Memory B cell (primary cell): ENCODE data around the gene UBE2R2.
"Not testable (repeated sequence)": the region's sequence is repeated elsewhere in the genome, so short reads cannot be mapped to it uniquely, and the experiment has no call there.

Experiments
- ATAC-seq: fragments of 150-1000 bp; cut with Tn5 transposase; 2 replicates; pipeline ENCODE4 v1.10.0; 2021; ENCODE audit warnings: low read depth, mild to moderate bottlenecking, moderate library complexity
- DNase-seq, 2 donors: peaks; one replicate each; pipeline ENCODE4 v3.0.0; 2022; ENCODE audit warnings: low spot score in 2 of 2
- H3K27ac Mint-ChIP-seq: one replicate; pipeline ENCODE4 v1.8.0; 2022; ENCODE audit warnings: mild to moderate bottlenecking, moderate library complexity, mixed read lengths
- H3K27me3 Mint-ChIP-seq: one replicate; pipeline ENCODE4 v1.8.0; 2022; ENCODE audit warnings: mixed read lengths
- H3K36me3 Mint-ChIP-seq: one replicate; pipeline ENCODE4 v1.8.0; 2022; ENCODE audit warnings: mild to moderate bottlenecking, mixed read lengths
- H3K4me1 Mint-ChIP-seq: one replicate; pipeline ENCODE4 v1.8.0; 2022; ENCODE audit warnings: mixed read lengths
- H3K4me3 Mint-ChIP-seq: one replicate; pipeline ENCODE4 v1.8.0; 2022; ENCODE audit warnings: mild to moderate bottlenecking, moderate library complexity, mixed read lengths
- H3K9me3 Mint-ChIP-seq: one replicate; pipeline ENCODE4 v1.8.0; 2022; ENCODE audit warnings: mixed read lengths

UBE2R2 gene

DNA sequence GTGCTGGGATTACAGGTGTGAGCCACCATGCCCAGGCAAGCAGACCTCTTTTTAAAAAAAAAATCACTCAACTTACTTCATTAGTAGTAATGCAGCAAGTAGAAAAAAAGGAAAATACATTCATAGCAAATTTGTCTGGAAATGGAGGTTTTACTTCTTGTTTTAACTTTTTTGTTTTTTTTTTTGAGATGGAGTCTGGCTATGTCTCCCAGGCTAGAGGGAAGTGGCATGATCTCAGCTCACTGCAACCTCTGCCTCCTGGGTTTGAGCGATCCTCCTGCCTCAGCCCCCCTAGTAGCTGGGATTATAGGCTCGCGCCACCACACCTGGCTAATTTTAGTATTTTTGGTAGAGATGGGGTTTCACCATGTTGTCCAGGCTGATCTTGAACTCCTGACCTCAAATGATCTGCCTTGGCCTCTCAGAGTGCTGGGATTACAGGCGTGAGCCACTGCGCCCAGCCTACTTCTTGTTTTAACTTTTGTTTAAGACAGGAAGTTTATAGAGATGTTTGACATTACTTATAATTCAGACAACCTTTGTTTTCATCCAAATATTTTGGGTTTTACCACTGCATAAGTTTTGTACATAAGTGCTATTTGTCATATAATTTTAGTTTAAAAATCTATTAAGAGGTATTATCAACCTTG is 26.5 kb downstream of the UBE2R2 start:
- Mint-ChIP-seq H3K36me3 (no peaks in the 10 kb centered on the region), H3K27ac (peak overlapping the region; percentile 74), H3K9me3 (no peaks in the 10 kb centered on the region)

DNA sequence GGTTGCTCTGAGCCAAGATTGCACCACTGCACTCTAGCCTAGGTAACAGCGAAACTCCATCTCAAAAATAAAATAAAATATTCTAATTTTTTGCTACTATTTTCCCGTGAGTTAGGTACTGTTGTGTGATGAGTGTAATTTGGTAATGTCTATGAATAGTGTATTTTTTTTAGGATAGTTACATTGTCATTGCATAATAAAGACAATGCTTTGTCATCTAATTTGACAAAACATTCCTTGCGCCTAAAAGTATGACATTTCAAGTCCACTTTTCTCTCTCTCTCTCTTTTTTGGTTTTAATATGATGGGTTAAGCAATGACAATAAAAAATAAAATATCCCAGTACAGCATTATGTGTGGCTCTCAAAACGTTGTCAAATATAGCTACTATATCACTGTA is 29.3 kb downstream of the UBE2R2 start:
- no peaks in the 10 kb centered on the region for H3K27me3 Mint-ChIP-seq
- peaks cover 20% of the 10 kb centered on the region for H3K4me1 Mint-ChIP-seq
- H3K4me3 Mint-ChIP-seq: no peak overlapping the region
- ATAC-seq: no peak
- peak overlapping the region; percentile 24 for H3K27ac Mint-ChIP-seq
- H3K36me3 Mint-ChIP-seq: no peaks in the 10 kb centered on the region
- no peaks in the 10 kb centered on the region for H3K9me3 Mint-ChIP-seq
- no peak for DNase-seq

More for the DNA sequence above, 26.5 kb downstream of the UBE2R2 start:
- peaks cover 16% of the 10 kb centered on the region for H3K4me1 Mint-ChIP-seq
- DNase-seq (no peak), ATAC-seq (peak; percentile 21)
- H3K4me3 Mint-ChIP-seq: no peak overlapping the region
- no peaks in the 10 kb centered on the region for H3K27me3 Mint-ChIP-seq

DNA sequence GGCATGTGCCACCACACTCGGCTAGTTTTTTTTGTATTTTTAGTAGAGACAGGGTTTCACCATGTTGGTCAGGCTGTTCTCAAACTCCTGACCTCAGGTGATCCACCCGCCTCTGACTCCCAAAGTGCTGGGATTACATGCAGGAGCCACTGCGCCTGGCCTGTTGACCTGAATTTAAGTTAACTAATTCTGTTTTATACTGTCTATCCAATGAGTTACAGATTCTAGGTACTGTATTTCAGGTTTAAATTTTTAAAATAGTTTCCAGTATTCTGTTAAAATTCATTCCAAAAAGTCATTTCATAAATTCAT is 30.9 kb downstream of the UBE2R2 start:
- H3K4me3 Mint-ChIP-seq, DNase-seq, H3K27me3 Mint-ChIP-seq, H3K36me3 Mint-ChIP-seq, ATAC-seq, H3K9me3 Mint-ChIP-seq: not testable (repeated sequence)
- Mint-ChIP-seq H3K4me1 (peaks cover 17% of the 10 kb centered on the region), H3K27ac (peak overlapping the region; percentile 67)

GRCh38 chr9:33850267-33850629 is 33.3 kb downstream of the UBE2R2 start:
- Mint-ChIP-seq H3K4me3 (no peak overlapping the region), H3K4me1 (peaks cover 17% of the 10 kb centered on the region), H3K27me3 (no peaks in the 10 kb centered on the region), H3K36me3 (no peaks in the 10 kb centered on the region), H3K27ac (peak overlapping the region; percentile 83), H3K9me3 (no peaks in the 10 kb centered on the region)
- DNase-seq (no peak), ATAC-seq (no peak)

DNA sequence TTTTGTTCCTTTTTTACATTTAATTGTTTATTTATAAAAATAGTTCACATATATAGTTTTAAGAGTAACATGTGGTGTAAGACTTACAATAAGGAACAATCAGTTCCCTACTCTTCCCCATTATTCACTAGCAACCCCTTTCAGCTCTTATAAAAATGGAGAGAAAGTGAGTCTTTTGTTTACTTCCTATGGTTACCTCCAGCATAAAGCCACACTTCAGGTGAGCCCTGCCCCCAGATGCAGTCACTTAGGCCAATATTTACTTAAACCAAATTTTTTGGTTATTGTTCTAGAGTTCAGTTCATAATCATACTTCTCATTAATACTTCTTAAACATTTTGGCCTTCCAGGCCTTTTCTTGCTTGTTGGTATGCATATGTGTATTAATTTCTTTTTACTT is 33.7 kb downstream of the UBE2R2 start:
- DNase-seq: no peak
- no peaks in the 10 kb centered on the region for H3K36me3 Mint-ChIP-seq
- H3K4me3 Mint-ChIP-seq: no peak overlapping the region
- peak overlapping the region; percentile 83 for H3K27ac Mint-ChIP-seq
- H3K4me1 Mint-ChIP-seq: peaks cover 17% of the 10 kb centered on the region
- no peaks in the 10 kb centered on the region for H3K27me3 Mint-ChIP-seq
- peak; percentile 32 for ATAC-seq
- H3K9me3 Mint-ChIP-seq: no peaks in the 10 kb centered on the region

DNA sequence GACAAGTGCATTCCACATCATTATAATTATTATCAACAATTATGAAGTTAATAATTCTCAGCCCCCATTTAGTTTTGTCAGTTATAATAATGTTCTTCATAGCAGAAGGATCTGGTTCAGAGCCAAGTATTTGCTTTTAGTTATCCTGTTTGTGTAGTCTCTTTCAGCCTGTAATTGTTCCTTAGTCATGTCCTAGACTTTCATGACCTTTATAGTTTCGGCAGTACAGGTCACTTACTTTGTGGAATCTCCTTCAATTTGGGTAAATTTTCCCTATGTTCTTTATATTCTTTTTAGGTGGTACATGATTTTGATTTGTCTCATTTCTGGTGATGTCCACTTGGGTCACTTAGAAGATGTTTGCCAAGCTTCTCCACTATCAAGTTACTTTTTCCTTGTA is 34.3 kb downstream of the UBE2R2 start:
- no peak overlapping the region for H3K4me3 Mint-ChIP-seq
- peak overlapping the region; percentile 83 for H3K27ac Mint-ChIP-seq
- H3K4me1 Mint-ChIP-seq: peaks cover 17% of the 10 kb centered on the region
- H3K27me3 Mint-ChIP-seq: no peaks in the 10 kb centered on the region
- DNase-seq (no peak), ATAC-seq (no peak)
- no peaks in the 10 kb centered on the region for H3K36me3 Mint-ChIP-seq
- H3K9me3 Mint-ChIP-seq: no peaks in the 10 kb centered on the region

DNA sequence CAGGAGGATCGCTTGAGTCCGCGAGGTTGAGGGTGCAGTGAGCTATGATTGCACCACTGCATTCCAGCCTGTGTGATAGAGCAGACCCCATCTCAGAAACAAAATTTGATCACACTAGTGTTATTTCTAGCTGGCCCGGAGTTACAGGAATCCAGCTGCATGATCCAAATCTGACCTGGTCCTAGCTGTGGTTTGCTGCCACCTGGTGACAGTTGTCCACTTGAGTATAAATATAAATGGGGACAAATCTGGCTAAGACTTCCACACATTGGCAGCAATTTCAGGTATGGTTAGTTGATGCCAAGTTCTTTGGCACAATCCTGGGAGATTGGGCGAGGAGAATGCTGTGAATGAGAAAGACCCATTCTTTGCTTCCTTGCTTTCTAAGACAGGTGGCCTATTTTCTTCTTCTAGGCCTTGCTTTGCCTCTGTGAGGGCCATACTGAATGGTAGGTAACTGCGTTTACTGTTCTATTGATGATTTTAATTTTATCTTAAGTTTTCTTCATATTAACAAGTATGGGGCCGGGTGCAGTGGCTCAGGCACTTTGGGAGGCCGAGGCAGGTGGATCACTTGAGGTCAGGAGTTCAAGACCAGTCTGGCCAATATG is 35.4 kb downstream of the UBE2R2 start:
- Mint-ChIP-seq H3K4me3 (no peak overlapping the region), H3K27me3 (no peaks in the 10 kb centered on the region), H3K27ac (peak overlapping the region; percentile 45), H3K9me3 (no peaks in the 10 kb centered on the region), H3K36me3 (no peaks in the 10 kb centered on the region), H3K4me1 (peaks cover 16% of the 10 kb centered on the region)
- peak; percentile 82 for ATAC-seq
- DNase-seq: peak; percentile 54 to 57

DNA sequence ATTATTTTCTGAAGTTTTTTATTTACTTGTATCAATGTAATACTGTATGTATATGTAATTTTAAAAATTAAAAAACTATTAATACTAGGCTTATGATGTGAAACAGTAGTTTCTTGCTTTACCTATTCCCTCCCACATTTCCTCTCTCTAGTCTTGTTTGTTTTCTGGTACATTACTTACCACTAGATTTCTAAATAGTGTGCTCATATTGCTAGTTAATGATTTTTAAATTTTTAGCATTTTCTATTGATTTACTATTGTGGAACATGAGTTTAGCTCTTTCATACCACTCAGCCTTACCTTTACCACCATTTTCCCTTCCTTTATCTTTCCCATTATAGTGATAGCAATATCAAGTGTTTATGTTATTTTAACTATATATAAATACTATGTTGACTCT is 39.3 kb downstream of the UBE2R2 start:
- Mint-ChIP-seq H3K27me3 (no peaks in the 10 kb centered on the region), H3K9me3 (no peaks in the 10 kb centered on the region), H3K4me3 (no peak overlapping the region), H3K36me3 (peaks cover 5% of the 10 kb centered on the region), H3K4me1 (peaks cover 8% of the 10 kb centered on the region), H3K27ac (no peak overlapping the region)
- no peak for ATAC-seq
- DNase-seq: no peak

DNA sequence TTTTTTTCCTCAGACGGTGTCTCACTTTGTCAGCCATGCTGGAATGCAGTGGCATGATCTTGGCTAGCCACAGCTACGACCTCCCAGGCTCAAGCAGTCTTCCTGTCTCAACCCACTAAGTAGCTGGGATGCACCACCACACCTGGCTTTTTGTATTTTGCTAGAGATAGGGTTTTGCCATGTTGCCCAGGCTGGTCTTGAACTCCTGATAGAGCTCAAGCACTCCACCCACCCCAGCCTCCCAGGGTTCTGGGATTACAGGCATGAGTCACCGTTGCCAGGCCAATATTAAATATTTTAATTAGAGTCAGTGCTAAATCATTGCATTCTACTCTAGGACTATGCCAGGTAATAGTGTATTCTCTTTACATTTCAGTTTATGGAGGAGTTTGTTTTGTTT is 41.5 kb downstream of the UBE2R2 start:
- ATAC-seq: no peak
- no peak overlapping the region for H3K27ac Mint-ChIP-seq
- H3K36me3 Mint-ChIP-seq: peaks cover 10% of the 10 kb centered on the region
- no peaks in the 10 kb centered on the region for H3K9me3 Mint-ChIP-seq
- DNase-seq: no peak
- H3K4me3 Mint-ChIP-seq: no peak overlapping the region
- H3K27me3 Mint-ChIP-seq: no peaks in the 10 kb centered on the region
- peaks cover 12% of the 10 kb centered on the region for H3K4me1 Mint-ChIP-seq

DNA sequence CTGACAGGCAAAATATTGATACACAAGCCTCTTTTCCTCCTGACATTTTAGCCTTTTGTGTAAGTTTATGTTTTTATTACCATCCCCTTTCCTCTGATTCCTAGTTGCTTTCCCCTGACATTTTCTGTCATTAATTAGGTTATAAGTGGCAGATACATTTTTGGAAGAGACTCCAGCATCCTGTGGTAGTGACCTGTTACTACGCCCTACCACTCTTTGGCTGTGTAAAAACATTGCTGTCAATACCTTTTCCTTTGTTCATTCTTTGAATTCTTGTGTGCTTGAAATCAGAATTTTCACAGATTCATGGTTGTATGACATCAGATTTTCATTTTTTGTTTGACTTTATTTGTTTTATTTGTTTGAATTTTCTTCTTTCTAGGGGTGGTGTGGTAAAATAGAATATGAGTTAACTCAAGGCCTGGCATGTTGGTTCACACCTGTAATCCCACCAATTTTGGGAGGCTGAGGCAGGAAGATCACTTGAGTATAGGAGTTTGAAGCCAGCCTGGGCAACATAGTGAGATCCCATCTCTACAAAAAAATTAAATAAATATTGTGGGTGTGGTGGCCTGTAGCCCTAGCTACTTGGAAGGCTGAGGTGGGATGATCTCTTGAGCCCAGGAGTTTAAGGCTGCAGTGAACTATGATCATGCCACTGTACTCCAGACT is 43.4 kb downstream of the UBE2R2 start:
- H3K4me3 Mint-ChIP-seq: no peak overlapping the region
- H3K9me3 Mint-ChIP-seq: no peaks in the 10 kb centered on the region
- H3K27ac Mint-ChIP-seq: no peak overlapping the region
- ATAC-seq: no peak
- H3K27me3 Mint-ChIP-seq: no peaks in the 10 kb centered on the region
- peaks cover 14% of the 10 kb centered on the region for H3K36me3 Mint-ChIP-seq
- no peak for DNase-seq
- peaks cover 12% of the 10 kb centered on the region for H3K4me1 Mint-ChIP-seq

- Mint-ChIP-seq H3K9me3 (no peaks in the 10 kb centered on the region), H3K4me3 (no peak overlapping the region)
These were observed 45.0 kb downstream of the UBE2R2 start for GRCh38 chr9:33861917-33862453.

DNA sequence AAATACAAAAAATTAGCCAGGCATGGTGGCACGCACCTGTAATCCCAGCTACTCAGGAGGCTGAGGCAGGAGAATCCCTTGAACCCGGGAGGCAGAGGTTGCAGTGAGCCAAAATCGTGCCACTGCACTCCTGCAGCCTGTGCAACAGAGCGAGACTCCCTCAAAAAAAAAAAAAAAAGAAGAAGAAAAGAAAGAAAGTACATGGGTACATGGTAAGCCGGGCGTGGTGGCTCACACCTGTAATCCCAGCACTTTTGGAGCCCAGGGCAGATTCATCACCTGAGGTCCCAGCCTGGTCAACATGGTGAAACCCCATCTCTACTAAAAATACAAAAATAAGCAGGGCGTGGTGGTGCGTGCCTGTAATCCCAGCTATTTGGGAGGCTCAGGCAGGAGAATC is 46.1 kb downstream of the UBE2R2 start:
- not testable (repeated sequence) for H3K27me3 Mint-ChIP-seq, DNase-seq, H3K27ac Mint-ChIP-seq, H3K9me3 Mint-ChIP-seq, H3K4me3 Mint-ChIP-seq
- ATAC-seq: peak; percentile 56
- peaks cover 18% of the 10 kb centered on the region for H3K36me3 Mint-ChIP-seq
- H3K4me1 Mint-ChIP-seq: peaks cover 19% of the 10 kb centered on the region

More at GRCh38 chr9:33861917-33862453, 45.0 kb downstream of the UBE2R2 start:
- Mint-ChIP-seq H3K27ac (no peak overlapping the region), H3K36me3 (peaks cover 17% of the 10 kb centered on the region), H3K4me1 (peaks cover 17% of the 10 kb centered on the region), H3K27me3 (no peaks in the 10 kb centered on the region)
- no peak for ATAC-seq
- DNase-seq: no peak

DNA sequence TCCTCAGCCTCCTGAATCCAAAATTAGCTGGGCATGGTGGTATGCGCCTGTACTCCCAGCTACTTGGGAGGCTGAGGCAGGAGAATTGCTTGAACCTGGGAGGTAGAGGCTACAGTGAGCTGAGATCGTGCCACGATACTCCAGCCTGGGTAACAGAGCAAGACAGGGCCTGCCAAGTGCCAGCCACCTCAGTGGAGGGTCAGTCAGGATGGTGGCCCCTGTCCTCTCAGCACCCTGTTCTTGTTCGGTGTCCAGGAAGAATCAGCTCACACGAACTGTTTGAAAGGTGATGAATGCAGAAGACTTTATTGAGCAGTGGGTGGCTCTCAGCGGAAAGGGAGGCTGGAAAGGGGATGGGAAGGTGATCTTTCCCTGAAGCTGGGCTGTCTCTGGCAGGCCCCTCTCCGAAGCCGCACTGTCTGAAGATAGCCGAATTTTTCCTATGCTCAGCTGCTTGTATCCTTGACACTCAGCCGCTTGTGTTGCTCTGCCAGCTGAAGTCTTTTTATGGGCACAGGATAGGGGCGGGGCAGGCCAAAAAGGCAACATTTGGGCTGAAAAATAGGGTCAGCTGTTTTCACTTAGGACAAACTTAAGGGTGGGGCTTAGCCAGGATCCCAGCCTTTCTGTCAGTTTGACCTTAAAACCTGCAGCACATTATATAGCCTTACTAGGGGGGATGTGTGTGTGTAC is 50.9 kb downstream of the UBE2R2 start:
- ATAC-seq: no peak
- no peaks in the 10 kb centered on the region for H3K27me3 Mint-ChIP-seq
- peaks cover 8% of the 10 kb centered on the region for H3K36me3 Mint-ChIP-seq
- DNase-seq: no peak
- no peak overlapping the region for H3K27ac Mint-ChIP-seq
- H3K9me3 Mint-ChIP-seq: no peaks in the 10 kb centered on the region
- peaks cover 16% of the 10 kb centered on the region for H3K4me1 Mint-ChIP-seq
- H3K4me3 Mint-ChIP-seq: no peak overlapping the region

DNA sequence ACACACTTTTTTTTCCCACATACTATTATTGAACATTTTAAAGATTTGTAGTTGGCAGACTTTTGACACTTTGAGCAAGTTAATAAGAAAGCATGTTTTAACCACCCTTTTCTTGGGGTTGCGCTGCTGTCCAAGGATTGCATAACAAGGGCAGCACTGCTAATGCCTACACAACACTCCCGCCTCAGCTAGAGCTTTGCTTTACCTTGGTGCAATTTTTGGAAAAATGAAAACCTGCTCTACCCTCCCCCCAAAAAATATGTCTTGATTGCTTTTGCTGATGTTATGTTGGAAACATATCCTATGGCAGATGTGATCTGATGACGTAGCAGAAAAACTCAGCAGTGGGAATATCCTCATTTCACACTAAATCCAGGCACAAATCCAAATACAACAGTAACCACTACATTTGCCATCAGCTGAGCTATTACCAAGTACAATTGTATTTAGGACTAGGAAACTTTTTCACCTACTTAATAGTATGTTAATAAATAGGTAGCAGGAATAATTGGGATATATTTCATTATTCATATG is 51.5 kb downstream of the UBE2R2 start:
- Mint-ChIP-seq H3K4me3 (no peak overlapping the region), H3K4me1 (peaks cover 16% of the 10 kb centered on the region), H3K9me3 (no peaks in the 10 kb centered on the region), H3K27me3 (no peaks in the 10 kb centered on the region), H3K36me3 (peaks cover 8% of the 10 kb centered on the region), H3K27ac (no peak overlapping the region)
- ATAC-seq: no peak
- no peak for DNase-seq
